Activated CD8-positive, alpha-beta memory T cell treated with anti-CD3 and anti-CD28 coated beads for 36 hours (primary cell): ENCODE measurements around the gene SLC24A3. TPM values are rescaled to one million over a fixed set of nuclear protein-coding genes. Genes with fewer than 3 reads are reported as not detected.

Source experiments
- CTCF ChIA-PET: fragments of 350-600 bp; sonication (Branson Sonifier 250); formaldehyde crosslinking; loops from one replicate; lab custom pipeline; 2021; ENCODE audit warnings: antibody characterized with exemption; lab: Charles Lee
- POLR2A ChIA-PET: fragments of 350-600 bp; sonication (Branson Sonifier 250); formaldehyde crosslinking; loops from one replicate; lab custom pipeline; 2021; ENCODE audit warnings: antibody characterized with exemption; lab: Charles Lee
- total RNA-seq, 2 experiments: library from RNA; stranded (reverse); gene quantifications; one replicate each; pipeline ENCODE4 v1.2.3, GENCODE V29; 2021

Gene SLC24A3
- total RNA-seq = not detected

- ChIA-PET POLR2A (no interaction called here), CTCF (no interaction called here)
These were observed at the start of gene SLC24A3 for GRCh38 chr20:19212469-19212815. TSS of gene SLC24A3 (plus strand) at chr20:19212642.

DNA sequence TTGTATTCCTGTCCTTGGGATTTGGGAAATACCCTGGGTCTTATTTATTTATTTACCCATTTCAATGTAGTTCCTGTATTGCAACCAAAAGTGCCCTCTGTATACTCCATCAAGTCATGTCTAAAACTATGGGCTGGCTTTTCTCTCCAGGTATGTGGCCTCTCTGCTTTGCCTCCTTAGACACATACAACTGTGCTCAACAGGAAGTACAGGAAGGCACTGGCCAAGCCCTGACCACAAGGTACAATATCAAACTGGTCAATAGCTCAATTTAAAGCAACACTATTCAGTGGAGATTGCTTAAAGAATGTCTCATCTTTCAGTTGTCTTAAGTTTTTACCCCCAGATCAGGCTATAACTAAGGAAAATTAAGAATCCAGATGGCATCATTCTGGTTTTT is 42.3 kb upstream of the SLC24A3 start:
- ChIA-PET CTCF (no interaction called here), POLR2A (no interaction called here)

DNA sequence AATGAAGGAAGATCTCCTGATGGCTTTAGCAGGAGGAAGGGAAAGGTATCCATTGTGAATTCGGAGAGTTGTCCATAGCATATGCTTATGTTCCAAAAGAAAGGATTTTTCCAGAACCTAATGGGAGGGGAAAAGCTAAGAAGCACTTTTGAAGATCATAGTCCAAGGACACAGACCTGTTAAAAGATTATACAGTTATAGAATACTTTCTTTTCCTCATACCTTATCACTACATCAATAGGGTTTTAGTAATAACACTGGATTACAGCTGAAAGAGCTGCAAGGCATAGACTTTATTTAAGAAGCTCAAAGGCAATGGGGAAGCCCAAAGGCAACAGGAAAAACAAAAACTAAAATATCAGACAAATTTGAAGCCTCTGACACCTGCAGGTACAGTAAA is 39.8 kb upstream of the SLC24A3 start:
- CTCF ChIA-PET = no interaction called here
- POLR2A ChIA-PET = no interaction called here

DNA sequence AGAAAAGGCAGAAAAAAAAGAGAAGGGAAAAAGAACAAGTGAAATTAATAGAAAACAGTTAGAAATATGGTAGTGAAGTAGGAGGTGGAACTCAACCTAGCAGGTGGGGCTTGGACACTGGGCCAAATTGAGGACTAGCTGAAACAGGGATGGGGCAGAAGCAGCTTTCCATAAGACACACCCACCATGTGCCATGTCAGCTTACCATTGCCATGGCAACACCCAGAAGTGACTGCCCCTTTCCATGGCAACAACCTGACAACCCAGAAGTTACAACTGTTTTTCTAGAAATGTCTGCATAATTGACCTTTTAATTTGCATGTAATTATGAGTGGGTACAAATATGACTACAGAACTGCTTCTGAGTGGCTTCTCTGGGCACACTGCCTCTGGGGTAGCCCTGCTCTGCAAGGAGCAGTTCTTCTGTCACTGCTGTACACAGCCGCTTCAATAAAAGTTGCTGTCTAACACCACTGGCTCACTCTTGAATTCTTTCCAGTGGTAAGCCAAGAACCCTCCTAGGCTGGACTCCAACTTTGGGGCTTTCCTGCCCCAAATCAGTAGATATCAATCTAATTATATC is 35.9 kb upstream of the SLC24A3 start:
- ChIA-PET POLR2A (no interaction called here), CTCF (no interaction called here)

- ChIA-PET CTCF (no interaction called here), POLR2A (no interaction called here)
These were observed 30.9 kb upstream of the SLC24A3 start for GRCh38 chr20:19181552-19181951.

GRCh38 chr20:19185083-19185482 is 27.4 kb upstream of the SLC24A3 start:
- CTCF ChIA-PET = no interaction called here
- POLR2A ChIA-PET = no interaction called here

DNA sequence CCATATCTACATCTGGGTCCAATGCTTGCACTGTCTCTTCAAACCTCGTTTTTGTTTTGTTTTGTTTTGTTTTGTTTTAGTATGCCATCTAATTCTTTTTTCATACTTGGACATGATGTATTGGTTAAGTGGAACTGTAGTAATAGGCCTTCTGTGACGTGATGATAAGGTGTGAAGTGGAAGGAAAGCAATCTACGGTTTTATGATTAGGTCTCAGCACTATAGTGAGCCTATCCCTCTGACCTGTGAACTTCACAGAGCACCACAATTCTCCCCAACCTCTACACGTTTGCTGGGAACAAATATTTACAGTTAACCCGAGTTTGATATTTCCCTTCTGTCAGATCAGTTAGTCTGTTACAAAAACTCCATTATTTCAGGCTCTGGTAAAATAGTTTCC is 19.1 kb upstream of the SLC24A3 start:
- ChIA-PET CTCF (no interaction called here), POLR2A (no interaction called here)

DNA sequence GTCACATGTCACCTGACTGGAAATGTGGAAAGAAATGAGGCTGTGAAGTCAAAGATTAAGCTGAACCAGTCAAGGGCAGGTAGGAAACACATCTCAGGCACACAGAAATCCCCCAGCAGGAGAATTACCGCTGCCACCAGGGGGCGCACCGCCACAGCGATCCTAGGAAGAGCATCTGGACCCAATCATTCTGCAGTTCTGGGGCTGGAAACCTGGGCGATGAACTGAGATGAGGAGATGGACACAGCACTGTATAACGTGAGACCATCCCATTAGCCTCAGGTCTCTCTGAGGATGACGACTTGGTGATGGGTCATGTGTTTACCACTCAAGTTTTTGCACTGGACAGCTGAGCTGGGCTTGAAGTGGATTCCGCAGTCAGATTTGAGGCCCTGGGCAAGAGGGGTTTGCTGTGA is 6.5 kb upstream of the SLC24A3 start:
- CTCF ChIA-PET = no interaction called here

DNA sequence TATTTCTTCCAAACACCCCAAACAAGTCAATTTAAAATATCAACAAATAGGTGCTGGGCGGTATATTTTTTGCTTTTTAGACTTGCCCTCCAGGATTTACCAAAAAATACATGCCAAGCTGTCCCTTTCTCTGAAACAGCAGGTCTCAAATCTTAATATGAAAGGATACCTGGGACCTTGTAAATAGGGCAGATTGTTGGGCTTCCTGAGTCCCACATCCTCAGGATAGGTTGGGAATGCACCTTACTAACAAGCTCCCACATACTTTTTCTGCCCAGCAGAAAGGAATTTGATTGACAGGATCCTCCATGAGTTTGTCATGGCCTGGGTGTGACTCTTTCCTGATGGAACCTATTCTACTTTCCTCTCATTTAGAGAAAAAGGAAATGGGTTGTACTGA is 4.9 kb upstream of the SLC24A3 start:
- CTCF ChIA-PET = no interaction called here
- POLR2A ChIA-PET = no interaction called here

More for the DNA sequence above, 6.5 kb upstream of the SLC24A3 start:
- POLR2A ChIA-PET = no interaction called here

GRCh38 chr20:19210391-19211155 is 1.9 kb upstream of the SLC24A3 start:
- ChIA-PET POLR2A (no interaction called here), CTCF (no interaction called here)

GRCh38 chr20:19211252-19211651 is 1.2 kb upstream of the SLC24A3 start:
- POLR2A ChIA-PET = no interaction called here
- CTCF ChIA-PET = no interaction called here

GRCh38 chr20:19211661-19212468 is 577 bp upstream of the SLC24A3 start:
- CTCF ChIA-PET = no interaction called here
- POLR2A ChIA-PET = interaction anchor here (0.5 kb wide), 1 partner anchor 428 kb away, joined by 3 read pairs; no protein-coding TSS in a partner anchor

DNA sequence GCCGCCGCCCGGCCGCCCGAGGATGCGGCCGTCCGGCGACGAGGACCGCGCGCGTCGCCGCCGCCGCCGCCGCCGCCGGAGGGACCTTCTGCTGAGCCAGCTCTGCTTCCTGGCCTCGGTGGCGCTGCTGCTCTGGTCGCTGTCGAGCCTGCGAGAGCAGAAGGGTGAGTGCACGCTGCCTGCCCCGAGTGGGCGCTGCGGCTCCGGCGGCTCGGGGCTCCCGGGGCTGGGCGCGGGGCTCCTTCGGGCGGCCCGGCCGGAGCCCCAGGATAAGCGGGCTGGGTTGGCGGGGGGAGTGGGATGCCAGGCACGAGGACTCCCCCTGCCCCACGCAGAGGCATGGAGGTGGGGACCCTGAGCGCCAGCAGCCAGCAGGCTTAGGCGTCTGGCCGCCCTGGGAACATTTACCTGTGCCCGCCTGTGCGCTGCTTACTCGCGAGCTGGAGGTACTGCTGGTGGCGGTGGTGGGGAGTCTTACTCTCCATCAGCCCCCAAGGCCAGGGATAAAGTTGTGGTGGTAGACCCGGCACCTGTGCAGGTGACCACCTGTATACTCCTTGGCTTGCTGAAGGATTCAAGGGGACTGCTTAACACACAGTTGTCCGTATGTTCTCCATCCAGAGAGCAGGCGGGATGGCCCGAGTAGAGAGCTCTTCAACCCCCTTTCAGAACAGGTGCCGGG is 520 bp downstream of the SLC24A3 start:
- ChIA-PET POLR2A (no interaction called here), CTCF (no interaction called here)

DNA sequence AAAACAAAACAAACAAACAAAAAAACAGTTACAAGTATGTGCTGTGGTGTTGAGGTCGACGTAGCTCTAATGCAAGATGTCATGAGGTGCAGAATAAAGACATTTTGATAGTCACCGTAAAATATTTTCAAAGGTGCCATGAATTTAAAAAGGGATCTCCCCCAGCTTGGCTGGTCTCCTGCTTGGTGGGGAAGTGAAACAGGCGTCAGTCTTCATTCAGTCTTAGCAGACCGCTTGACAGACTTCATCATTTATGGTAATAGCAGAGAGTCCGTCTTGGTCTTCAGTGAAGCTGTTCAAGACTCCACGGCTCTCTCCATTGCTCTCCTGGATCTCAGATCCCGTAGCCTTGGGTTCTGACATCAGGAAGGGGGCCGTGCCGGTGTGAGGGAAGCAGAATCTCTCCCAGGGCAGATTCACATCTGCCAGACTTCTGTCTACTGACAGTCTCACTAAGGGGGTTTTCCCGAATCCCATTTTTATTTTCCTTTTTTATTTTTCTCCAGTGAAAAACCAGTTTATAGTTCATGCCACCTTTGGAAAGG is 1.6 kb downstream of the SLC24A3 start:
- POLR2A ChIA-PET = no interaction called here
- CTCF ChIA-PET = no interaction called here

GRCh38 chr20:19218411-19218810 is 6.0 kb downstream of the SLC24A3 start:
- ChIA-PET CTCF (no interaction called here), POLR2A (no interaction called here)

GRCh38 chr20:19222520-19223040 is 10.1 kb downstream of the SLC24A3 start:
- POLR2A ChIA-PET = no interaction called here
- CTCF ChIA-PET = no interaction called here

DNA sequence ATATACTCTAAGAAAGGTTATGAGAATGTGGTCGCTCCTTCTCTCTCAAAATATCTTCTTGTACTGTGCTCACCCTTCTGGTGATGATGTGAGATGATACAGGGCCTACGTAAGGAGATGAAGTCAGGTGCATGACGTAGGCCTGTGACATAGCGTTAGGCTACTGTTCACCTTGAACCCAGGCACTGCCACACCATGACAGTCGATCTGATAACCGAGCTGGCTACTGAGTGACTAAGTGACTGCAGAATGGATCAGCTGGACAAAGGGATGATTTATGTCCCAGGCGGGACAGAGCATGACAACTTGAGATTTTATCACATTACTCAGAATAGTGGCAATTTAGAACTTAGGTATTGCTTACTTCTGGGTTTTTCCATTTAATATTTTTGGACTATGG is 11.2 kb downstream of the SLC24A3 start:
- POLR2A ChIA-PET = no interaction called here
- CTCF ChIA-PET = no interaction called here

GRCh38 chr20:19231359-19232035 is 19.1 kb downstream of the SLC24A3 start:
- ChIA-PET CTCF (no interaction called here), POLR2A (no interaction called here)
